ENCODE results near the gene LIMD2. TPM values are rescaled to one million over a fixed set of nuclear protein-coding genes. Genes with fewer than 3 reads are reported as not detected.

LIMD2 gene
- total RNA-seq, 1 donor from 2014 or later = 20.7 TPM

DNA sequence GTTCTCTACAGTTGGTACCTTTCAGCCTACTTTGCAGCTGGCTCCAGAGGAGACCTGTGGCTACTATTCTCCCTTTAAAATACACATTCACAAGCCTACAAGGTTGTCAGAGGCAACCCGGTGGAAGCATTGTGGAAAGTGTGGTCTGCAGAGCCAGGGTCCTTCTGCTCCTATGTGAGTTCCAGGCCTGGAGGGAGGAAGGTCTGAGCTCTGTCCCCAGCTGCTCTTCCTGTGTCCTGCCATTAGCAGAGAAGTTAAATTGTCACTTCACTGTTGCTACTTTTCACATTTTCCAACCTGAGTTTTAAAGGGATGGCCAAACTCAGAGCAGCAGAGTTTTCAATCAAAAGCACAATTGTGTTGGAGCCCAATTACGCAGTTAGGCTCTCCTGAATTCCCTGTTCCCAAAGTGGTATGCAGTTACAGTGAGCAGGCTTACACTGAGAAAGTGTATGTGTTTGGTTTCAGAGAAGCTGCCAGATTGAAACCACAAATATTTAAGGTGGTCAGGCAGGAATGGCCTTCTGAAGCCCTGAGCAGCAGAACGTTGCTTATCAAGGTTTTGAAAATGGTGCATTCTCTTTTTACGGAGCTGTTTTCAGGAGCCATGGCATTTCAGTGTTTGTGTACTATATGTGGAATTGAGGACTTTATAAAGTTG, 52.7 kb downstream of the LIMD2 start:
- DNase-seq (ENCODE audit: low spot score) = no peak
- intact Hi-C loops (cut with DNase I) = no loop called here
- ATAC-seq = peak; percentile 57

DNA sequence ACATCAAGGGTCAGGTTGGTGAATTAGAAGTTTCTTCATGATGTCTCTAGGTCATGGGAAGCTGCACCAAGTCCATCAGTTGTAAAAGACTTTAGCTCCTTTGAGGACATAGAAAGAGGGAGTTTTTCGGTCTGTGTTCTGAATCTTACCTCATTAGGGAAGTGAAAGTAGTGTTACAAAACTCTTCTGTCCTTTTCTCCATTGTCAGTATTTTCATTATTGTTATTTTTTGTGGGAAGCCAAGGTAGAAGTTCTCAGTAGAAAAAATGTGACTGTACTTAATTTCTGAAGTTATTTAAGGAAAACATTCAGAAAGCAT, 53.5 kb downstream of the LIMD2 start:
- ATAC-seq (peak; percentile 41), DNase-seq (ENCODE audit: low spot score) (no peak)
- intact Hi-C loops (cut with DNase I) = no loop called here

Other genes starting within 250 kb of the LIMD2 start
- gene ACE, start 223.1 kb downstream of the LIMD2 start, total RNA-seq = 14.0 TPM
- not detected for gene KCNH6, start 176.8 kb downstream of the LIMD2 start, total RNA-seq
- 60.6 TPM for gene DCAF7, start 149.6 kb downstream of the LIMD2 start, total RNA-seq
- gene TACO1, start 99.2 kb downstream of the LIMD2 start, total RNA-seq = 12.2 TPM
- gene MAP3K3, start 77.7 kb downstream of the LIMD2 start, total RNA-seq = 63.4 TPM
- 54.3 TPM for gene STRADA, start 41.7 kb upstream of the LIMD2 start, total RNA-seq
- 74.0 TPM for gene CCDC47, start 73.5 kb upstream of the LIMD2 start, total RNA-seq
- gene DDX42, start 74.0 kb upstream of the LIMD2 start, total RNA-seq = 139 TPM
- 77.1 TPM for gene PSMC5, start 127.3 kb upstream of the LIMD2 start, total RNA-seq
- gene FTSJ3, start 127.5 kb upstream of the LIMD2 start, total RNA-seq = 41.9 TPM
- gene SMARCD2, start 142.6 kb upstream of the LIMD2 start, total RNA-seq = 50.4 TPM
- not detected for gene CSH2, start 173.6 kb upstream of the LIMD2 start, total RNA-seq
- gene GH2, start 181.8 kb upstream of the LIMD2 start, total RNA-seq = not detected
- not detected for gene CSH1, start 196.4 kb upstream of the LIMD2 start, total RNA-seq
- not detected for gene CSHL1, start 211.1 kb upstream of the LIMD2 start, total RNA-seq
- not detected for gene GH1, start 218.7 kb upstream of the LIMD2 start, total RNA-seq
- 5.3 TPM for gene CD79B, start 232.2 kb upstream of the LIMD2 start, total RNA-seq